ENCODE results near the gene ALLC.

ALLC gene

GRCh38 chr2:3628241-3628679, 29.7 kb upstream of the ALLC start:
- DNase-seq (ENCODE audit: low read depth): no peak
- no peak for TF ChIP-seq CTCF (IDR thresholded peaks at IDR 0.05; ENCODE audit: low read length, missing control alignments)
- H3K4me3 ChIP-seq (replicated peaks; ENCODE audit: low read depth, low read length): no peak overlapping the region

- DNase-seq (ENCODE audit: low read depth): no peak
- H3K4me3 ChIP-seq (replicated peaks; ENCODE audit: low read depth, low read length): no peak overlapping the region
- no peak for TF ChIP-seq CTCF (IDR thresholded peaks at IDR 0.05; ENCODE audit: low read length, missing control alignments)
These were observed 29.2 kb upstream of the ALLC start for GRCh38 chr2:3628800-3629199.

GRCh38 chr2:3630631-3631030, 27.4 kb upstream of the ALLC start:
- no peak overlapping the region for H3K4me3 ChIP-seq (replicated peaks; ENCODE audit: low read depth, low read length)
- no peak for DNase-seq (ENCODE audit: low read depth)
- no peak for TF ChIP-seq CTCF (IDR thresholded peaks at IDR 0.05; ENCODE audit: low read length, missing control alignments)

- TF ChIP-seq CTCF (IDR thresholded peaks at IDR 0.05; ENCODE audit: low read length, missing control alignments): no peak
- no peak for DNase-seq (ENCODE audit: low read depth)
- no peak overlapping the region for H3K4me3 ChIP-seq (replicated peaks; ENCODE audit: low read depth, low read length)
These were observed 26.7 kb upstream of the ALLC start for GRCh38 chr2:3631161-3631850.

GRCh38 chr2:3631851-3632659, 25.9 kb upstream of the ALLC start:
- TF ChIP-seq CTCF (IDR thresholded peaks at IDR 0.05; ENCODE audit: low read length, missing control alignments): no peak

GRCh38 chr2:3633089-3633981, 24.7 kb upstream of the ALLC start:
- no peak for TF ChIP-seq CTCF (IDR thresholded peaks at IDR 0.05; ENCODE audit: low read length, missing control alignments)
- no peak overlapping the region for H3K4me3 ChIP-seq (replicated peaks; ENCODE audit: low read depth, low read length)
- peak; percentile 34 for DNase-seq (ENCODE audit: low read depth)

More at GRCh38 chr2:3631851-3632659, 25.9 kb upstream of the ALLC start:
- no peak overlapping the region for H3K4me3 ChIP-seq (replicated peaks; ENCODE audit: low read depth, low read length)
- no peak for DNase-seq (ENCODE audit: low read depth)

Data from fibroblast of pulmonary artery (primary cell).